Measurements from ENCODE around the gene MTIF2. TPM values are rescaled to one million over a fixed set of nuclear protein-coding genes. Genes with fewer than 3 reads are reported as not detected.
A peak's percentile ranks its signal among the peaks of the same experiment; 100 is the strongest.

MTIF2 gene
- total RNA-seq, 2 donors from 2014 or later, result 8.1 to 24.3 TPM

DNA sequence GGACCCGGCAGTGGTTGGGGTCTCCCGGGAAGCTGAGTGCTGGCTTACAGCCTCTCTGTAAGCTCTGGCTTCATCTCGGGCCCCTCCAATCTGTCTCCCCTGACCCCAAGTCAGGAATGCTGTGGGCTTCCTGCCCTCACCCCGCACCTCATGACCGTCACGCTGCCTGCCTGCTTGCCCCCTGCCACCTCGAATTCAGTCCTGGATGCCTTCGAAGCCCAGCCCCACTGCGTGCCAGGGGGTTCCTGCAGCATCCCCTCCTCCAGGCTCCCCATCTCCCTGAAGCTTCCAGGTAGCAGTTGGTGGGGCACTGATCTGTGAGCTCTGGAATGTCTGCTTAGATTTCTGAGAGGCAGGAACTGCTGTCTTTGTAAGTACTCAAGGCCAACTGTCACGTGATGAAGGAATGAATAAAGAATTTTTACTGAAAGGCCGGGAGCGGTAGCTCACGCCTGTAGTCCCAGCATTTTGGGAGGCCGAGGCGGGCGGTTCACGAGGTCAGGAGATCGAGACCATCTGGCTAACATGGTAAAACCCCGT is 43.5 kb downstream of the MTIF2 start:
- Histone ChIP-seq H3K4me3 (no peak overlapping the region), H3K9me3 (no peaks in the 10 kb centered on the region), H3K27ac (no peak overlapping the region), H3K4me1 (ENCODE audit: control insufficient read depth in 1 of 2, low read depth in 2 of 2) (peaks cover 0 to 5% of the 10 kb centered on the region in 2 donors), H3K36me3 (no peaks in the 10 kb centered on the region), H3K27me3 (replicated peaks; ENCODE audit: insufficient read depth) (no peaks in the 10 kb centered on the region)
- TF ChIP-seq, protein P1, sequence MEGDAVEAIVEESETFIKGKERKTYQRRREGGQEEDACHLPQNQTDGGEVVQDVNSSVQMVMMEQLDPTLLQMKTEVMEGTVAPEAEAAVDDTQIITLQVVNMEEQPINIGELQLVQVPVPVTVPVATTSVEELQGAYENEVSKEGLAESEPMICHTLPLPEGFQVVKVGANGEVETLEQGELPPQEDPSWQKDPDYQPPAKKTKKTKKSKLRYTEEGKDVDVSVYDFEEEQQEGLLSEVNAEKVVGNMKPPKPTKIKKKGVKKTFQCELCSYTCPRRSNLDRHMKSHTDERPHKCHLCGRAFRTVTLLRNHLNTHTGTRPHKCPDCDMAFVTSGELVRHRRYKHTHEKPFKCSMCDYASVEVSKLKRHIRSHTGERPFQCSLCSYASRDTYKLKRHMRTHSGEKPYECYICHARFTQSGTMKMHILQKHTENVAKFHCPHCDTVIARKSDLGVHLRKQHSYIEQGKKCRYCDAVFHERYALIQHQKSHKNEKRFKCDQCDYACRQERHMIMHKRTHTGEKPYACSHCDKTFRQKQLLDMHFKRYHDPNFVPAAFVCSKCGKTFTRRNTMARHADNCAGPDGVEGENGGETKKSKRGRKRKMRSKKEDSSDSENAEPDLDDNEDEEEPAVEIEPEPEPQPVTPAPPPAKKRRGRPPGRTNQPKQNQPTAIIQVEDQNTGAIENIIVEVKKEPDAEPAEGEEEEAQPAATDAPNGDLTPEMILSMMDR (IDR thresholded peaks at IDR 0.05), result no peak
- ATAC-seq (ENCODE audit: insufficient number of reproducible peaks, low FRiP score, low read depth) (no peak), DNase-seq (ENCODE audit: low spot score) (no peak)

GRCh38 chr2:55224761-55225261 is 44.2 kb downstream of the MTIF2 start:
- ATAC-seq (ENCODE audit: insufficient number of reproducible peaks, low FRiP score, low read depth), result no peak
- peak overlapping the region in 1 of 2 donors; percentile 29 for H3K27ac ChIP-seq

GRCh38 chr2:55223958-55224760 is 44.9 kb downstream of the MTIF2 start:
- H3K27ac ChIP-seq, result peak overlapping the region; percentile 92 to 96
- H3K4me3 ChIP-seq, result peak overlapping the region; percentile 97
- H3K4me1 ChIP-seq (ENCODE audit: control insufficient read depth in 1 of 2, low read depth in 2 of 2), result peaks cover 0 to 5% of the 10 kb centered on the region in 2 donors
- TF ChIP-seq, protein P1 (IDR thresholded peaks at IDR 0.05), result no peak
- DNase-seq (ENCODE audit: low spot score) (no peak), ATAC-seq (ENCODE audit: insufficient number of reproducible peaks, low FRiP score, low read depth) (no peak)
- no peaks in the 10 kb centered on the region for H3K27me3 ChIP-seq (replicated peaks; ENCODE audit: insufficient read depth)
- H3K36me3 ChIP-seq, result no peaks in the 10 kb centered on the region
- H3K9me3 ChIP-seq, result no peaks in the 10 kb centered on the region

More at GRCh38 chr2:55224761-55225261, 44.2 kb downstream of the MTIF2 start:
- Histone ChIP-seq H3K27me3 (replicated peaks; ENCODE audit: insufficient read depth) (no peaks in the 10 kb centered on the region), H3K36me3 (no peaks in the 10 kb centered on the region), H3K4me3 (no peak overlapping the region), H3K9me3 (no peaks in the 10 kb centered on the region), H3K4me1 (ENCODE audit: control insufficient read depth in 1 of 2, low read depth in 2 of 2) (peaks cover 0 to 5% of the 10 kb centered on the region in 2 donors)
- no peak for DNase-seq (ENCODE audit: low spot score)
- TF ChIP-seq, protein P1 (IDR thresholded peaks at IDR 0.05), result no peak

DNA sequence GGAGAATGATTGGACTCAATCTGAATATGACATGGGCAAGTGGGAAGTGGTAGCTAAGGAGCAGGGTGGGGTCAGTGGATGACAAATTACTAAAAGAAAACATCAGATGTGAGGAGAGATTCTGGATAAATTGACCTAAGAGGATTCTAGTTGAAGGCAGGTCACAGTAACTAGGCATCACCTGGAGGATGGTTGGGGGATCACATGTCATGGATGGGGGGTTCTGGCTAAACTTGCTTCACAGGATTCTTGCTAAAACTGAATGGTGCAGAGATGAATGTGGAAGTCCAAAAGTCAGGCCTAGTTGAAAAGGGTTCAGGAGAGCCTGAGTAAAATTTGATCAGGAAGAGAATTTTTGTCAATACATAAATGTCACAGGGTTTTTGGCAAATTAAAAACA is 55.2 kb downstream of the MTIF2 start:
- ATAC-seq (ENCODE audit: insufficient number of reproducible peaks, low FRiP score, low read depth), result no peak
- Histone ChIP-seq H3K27me3 (replicated peaks; ENCODE audit: insufficient read depth) (no peaks in the 10 kb centered on the region), H3K4me1 (ENCODE audit: control insufficient read depth in 1 of 2, low read depth in 2 of 2) (no peaks in the 10 kb centered on the region), H3K9me3 (no peaks in the 10 kb centered on the region), H3K4me3 (no peak overlapping the region), H3K36me3 (no peaks in the 10 kb centered on the region), H3K27ac (no peak overlapping the region)
- DNase-seq (ENCODE audit: low spot score), result no peak
- TF ChIP-seq, protein P1 (IDR thresholded peaks at IDR 0.05), result no peak

- peaks cover 6% of the 10 kb centered on the region for H3K36me3 ChIP-seq
- no peak for DNase-seq (ENCODE audit: low spot score)
- ATAC-seq (ENCODE audit: insufficient number of reproducible peaks, low FRiP score, low read depth), result no peak
- no peaks in the 10 kb centered on the region for H3K27me3 ChIP-seq (replicated peaks; ENCODE audit: insufficient read depth)
- H3K4me1 ChIP-seq (ENCODE audit: control insufficient read depth in 1 of 2, low read depth in 2 of 2), result no peaks in the 10 kb centered on the region
- H3K27ac ChIP-seq, result no peak overlapping the region
- H3K9me3 ChIP-seq, result peaks cover 3% of the 10 kb centered on the region
- TF ChIP-seq, protein P1 (IDR thresholded peaks at IDR 0.05), result no peak
- H3K4me3 ChIP-seq, result no peak overlapping the region
These were observed 64.1 kb downstream of the MTIF2 start for GRCh38 chr2:55204950-55205349.
